HEK293 (cell line): ENCODE measurements around the gene BCL11B.

Experiments
- CTCF ChIA-PET: fragments of 350-600 bp; formaldehyde crosslinking; extraction: SDS; loops from one replicate; lab custom pipeline; 2021; ENCODE audit warnings: antibody characterized with exemption; lab: Yijun Ruan, JAX
- POLR2A ChIA-PET: fragments of 300-600 bp; formaldehyde crosslinking; extraction: SDS; loops from one replicate; lab custom pipeline; 2020; ENCODE audit warnings: antibody characterized with exemption, inconsistent platforms; lab: Yijun Ruan, JAX
- H3K27ac ChIP-seq: fragments of 200-500 bp; sonication (Bioruptor generic); 2 replicates; pipeline ENCODE4 v1.5.1; 2014; ENCODE audit warnings: low read depth, low read length, control low read depth, inconsistent platforms; ENCODE audit errors: extremely low read depth
- H3K36me3 ChIP-seq, 2 experiments: fragments of 200-500 bp in 1 of 2; sonication (Bioruptor generic) in 1 of 2; 1 replicate in 1 of 2; 2 replicates in 1 of 2; pipeline ENCODE4 v1.5.1; 2014 to 2017; ENCODE audit warnings: inconsistent platforms in 2 of 2, low read length in 2 of 2; ENCODE audit not compliant: control insufficient read depth in 2 of 2, insufficient read depth in 1 of 2
- H3K4me1 ChIP-seq: fragments of 200-500 bp; sonication (Bioruptor generic); 2 replicates; pipeline ENCODE4 v1.5.1; 2014; ENCODE audit warnings: mild to moderate bottlenecking, low read length, inconsistent platforms; ENCODE audit not compliant: control insufficient read depth, insufficient read depth
- H3K4me3 ChIP-seq: 2 replicates; pipeline ENCODE4 v1.5.1; 2011; ENCODE audit warnings: low read depth, mild to moderate bottlenecking, control low read depth, low read length, moderate library complexity
- H3K9me3 ChIP-seq: fragments of 200-500 bp; sonication (Bioruptor generic); 2 replicates; pipeline ENCODE4 v1.5.1; 2014; ENCODE audit warnings: low read depth, low read length, inconsistent platforms; ENCODE audit not compliant: control insufficient read depth, insufficient read depth
- PATZ1 ChIP-seq: fragments of 450-650 bp; formaldehyde crosslinking; IDR thresholded peaks from 2 replicates; pipeline ENCODE4 v1.5.1; 2016; ENCODE audit warnings: missing biosample characterization, missing genetic modification characterization
- RBAK ChIP-seq: fragments of 450-650 bp; formaldehyde crosslinking; IDR thresholded peaks from 2 replicates; pipeline ENCODE4 v1.5.1; 2016; ENCODE audit warnings: missing biosample characterization, missing genetic modification characterization
- SETDB1 ChIP-seq: IDR thresholded peaks from one replicate; pipeline ENCODE4 v1.6.1; 2017; ENCODE audit warnings: mild to moderate bottlenecking, low read length, moderate library complexity, mixed read lengths; ENCODE audit not compliant: insufficient read length
- ZBTB17 ChIP-seq: fragments of 450-650 bp; formaldehyde crosslinking; IDR thresholded peaks from 2 replicates; pipeline ENCODE4 v1.5.1; 2016; ENCODE audit warnings: missing biosample characterization, missing genetic modification characterization
- ZBTB8A ChIP-seq: fragments of 450-650 bp; formaldehyde crosslinking; IDR thresholded peaks from 2 replicates; pipeline ENCODE4 v1.5.1; 2016; ENCODE audit warnings: missing biosample characterization, missing genetic modification characterization
- ZNF114 ChIP-seq: fragments of 450-650 bp; formaldehyde crosslinking; IDR thresholded peaks from 2 replicates; pipeline ENCODE4 v1.5.0; 2017; ENCODE audit warnings: missing biosample characterization, missing genetic modification characterization
- ZNF157 ChIP-seq: fragments of 450-650 bp; formaldehyde crosslinking; IDR thresholded peaks from 2 replicates; pipeline ENCODE4 v1.5.1; 2016; ENCODE audit warnings: missing biosample characterization, missing genetic modification characterization
- ZNF221 ChIP-seq: fragments of 450-650 bp; formaldehyde crosslinking; IDR thresholded peaks from 2 replicates; pipeline ENCODE4 v1.5.1; 2017; ENCODE audit warnings: missing biosample characterization, missing genetic modification characterization, borderline replicate concordance
- ZNF248 ChIP-seq: fragments of 450-650 bp; formaldehyde crosslinking; IDR thresholded peaks from 2 replicates; pipeline ENCODE4 v1.5.1; 2017; ENCODE audit warnings: missing biosample characterization, missing genetic modification characterization
- ZNF302 ChIP-seq: fragments of 450-650 bp; formaldehyde crosslinking; IDR thresholded peaks from 2 replicates; pipeline ENCODE4 v1.5.1; 2016; ENCODE audit warnings: missing biosample characterization, missing genetic modification characterization, low read depth
- ZNF449 ChIP-seq: fragments of 450-650 bp; formaldehyde crosslinking; IDR thresholded peaks from 2 replicates; pipeline ENCODE4 v1.5.1; 2017; ENCODE audit warnings: missing biosample characterization, mild to moderate bottlenecking, missing genetic modification characterization, moderate library complexity
- ZNF501 ChIP-seq: fragments of 450-650 bp; formaldehyde crosslinking; IDR thresholded peaks from 2 replicates; pipeline ENCODE4 v1.5.1; 2016; ENCODE audit warnings: missing biosample characterization, missing genetic modification characterization
- ZNF558 ChIP-seq: fragments of 450-650 bp; formaldehyde crosslinking; IDR thresholded peaks from 2 replicates; pipeline ENCODE4 v1.5.1; 2016; ENCODE audit warnings: missing biosample characterization, missing genetic modification characterization
- TF ChIP-seq, protein P1 (sequence below): fragments of 450-650 bp; formaldehyde crosslinking; IDR thresholded peaks from 2 replicates; pipeline ENCODE4 v1.5.1; 2016; ENCODE audit warnings: missing biosample characterization, missing genetic modification characterization

Gene BCL11B

DNA sequence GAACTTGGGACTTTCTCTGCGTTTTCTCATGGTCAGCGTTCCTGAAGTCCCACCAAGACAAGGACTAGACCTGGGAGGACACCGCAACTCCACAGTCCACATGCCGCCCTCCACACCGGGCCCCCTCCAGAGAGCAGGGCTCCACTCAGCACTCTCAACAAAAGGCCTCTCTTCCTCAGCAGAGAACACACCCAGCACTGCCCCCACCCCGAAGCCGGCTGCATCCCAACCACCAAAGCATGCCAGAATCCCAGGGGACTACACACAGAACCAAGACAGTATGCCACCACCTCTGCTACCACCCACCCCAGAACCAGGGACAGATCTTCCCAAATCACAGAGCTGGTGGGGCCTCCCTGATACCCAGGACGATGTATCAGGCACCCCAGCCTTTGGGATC lies 88.3 kb downstream of the BCL11B start:
- H3K9me3 ChIP-seq, result no peaks in the 10 kb centered on the region
- no peaks in the 10 kb centered on the region for H3K36me3 ChIP-seq
- CTCF ChIA-PET, result no interaction called here

GRCh38 chr14:99183311-99183710 lies 88.7 kb downstream of the BCL11B start:
- Histone ChIP-seq H3K36me3 (no peaks in the 10 kb centered on the region), H3K27ac (no peak overlapping the region), H3K4me3 (no peak overlapping the region), H3K4me1 (peaks cover 9% of the 10 kb centered on the region; the same call in 1 of the 2 replicates), H3K9me3 (no peaks in the 10 kb centered on the region)
- ChIA-PET POLR2A (no interaction called here), CTCF (no interaction called here)
- TF ChIP-seq ZNF221 (tag by site-specific recombination), result no peak

More for the DNA sequence above, 88.3 kb downstream of the BCL11B start:
- POLR2A ChIA-PET, result no interaction called here
- Histone ChIP-seq H3K4me3 (no peak overlapping the region), H3K4me1 (peaks cover 8% of the 10 kb centered on the region; the same call in 1 of the 2 replicates), H3K27ac (no peak overlapping the region)
- no peak for TF ChIP-seq SETDB1
- no peak for TF ChIP-seq ZNF248 (tag by site-specific recombination)
- no peak for TF ChIP-seq ZNF302 (tag by site-specific recombination)
- TF ChIP-seq, protein P1, sequence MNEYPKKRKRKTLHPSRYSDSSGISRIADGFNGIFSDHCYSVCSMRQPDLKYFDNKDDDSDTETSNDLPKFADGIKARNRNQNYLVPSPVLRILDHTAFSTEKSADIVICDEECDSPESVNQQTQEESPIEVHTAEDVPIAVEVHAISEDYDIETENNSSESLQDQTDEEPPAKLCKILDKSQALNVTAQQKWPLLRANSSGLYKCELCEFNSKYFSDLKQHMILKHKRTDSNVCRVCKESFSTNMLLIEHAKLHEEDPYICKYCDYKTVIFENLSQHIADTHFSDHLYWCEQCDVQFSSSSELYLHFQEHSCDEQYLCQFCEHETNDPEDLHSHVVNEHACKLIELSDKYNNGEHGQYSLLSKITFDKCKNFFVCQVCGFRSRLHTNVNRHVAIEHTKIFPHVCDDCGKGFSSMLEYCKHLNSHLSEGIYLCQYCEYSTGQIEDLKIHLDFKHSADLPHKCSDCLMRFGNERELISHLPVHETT (tag by site-specific recombination), result no peak
- no peak for TF ChIP-seq ZBTB8A (tag by site-specific recombination)
- no peak for TF ChIP-seq ZNF157 (tag by site-specific recombination)
- no peak for TF ChIP-seq RBAK
- TF ChIP-seq PATZ1 (tag by site-specific recombination), result no peak

DNA sequence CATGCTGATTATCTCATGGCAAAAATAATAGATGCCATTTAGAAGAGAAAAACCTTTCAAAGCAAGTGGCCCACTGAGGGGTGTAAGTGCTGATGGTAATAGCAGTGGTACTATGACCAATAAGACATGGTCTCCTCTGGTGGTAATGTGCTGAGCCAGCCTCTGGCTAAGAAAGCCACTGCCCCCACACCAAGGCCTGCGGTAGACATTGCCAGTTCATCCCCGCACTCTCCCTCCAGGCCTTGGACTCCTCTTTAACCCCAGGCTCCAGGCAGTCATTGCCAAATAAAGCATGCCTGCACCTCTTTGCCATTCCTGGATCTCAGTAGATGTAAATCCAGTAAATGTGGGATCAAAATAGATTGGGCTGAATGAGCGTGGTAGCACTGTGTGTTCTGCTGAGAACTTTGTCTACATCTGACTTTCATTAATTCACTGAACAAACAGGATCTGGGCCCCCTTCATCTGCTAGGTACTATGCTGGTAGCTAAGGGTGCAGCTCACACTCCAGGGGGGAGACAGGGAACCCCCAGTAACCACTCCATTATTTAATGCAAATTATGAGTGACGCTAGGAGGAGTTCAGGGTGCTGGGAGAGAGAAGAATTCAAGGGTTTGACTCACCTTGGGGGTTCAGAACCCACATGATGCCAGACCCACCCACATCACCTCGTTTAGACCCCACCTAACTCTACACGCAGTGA lies 89.3 kb downstream of the BCL11B start:
- no peak overlapping the region for H3K27ac ChIP-seq
- H3K36me3 ChIP-seq, result no peaks in the 10 kb centered on the region
- ChIA-PET CTCF (no interaction called here), POLR2A (no interaction called here)
- H3K4me1 ChIP-seq, result peaks cover 4% of the 10 kb centered on the region; the same call in 1 of the 2 replicates
- H3K9me3 ChIP-seq, result no peaks in the 10 kb centered on the region
- TF ChIP-seq ZNF449 (tag by site-specific recombination), result no peak
- peak; percentile 57; the same call in 1 of the 2 replicates for TF ChIP-seq ZBTB17
- H3K4me3 ChIP-seq, result no peak overlapping the region

DNA sequence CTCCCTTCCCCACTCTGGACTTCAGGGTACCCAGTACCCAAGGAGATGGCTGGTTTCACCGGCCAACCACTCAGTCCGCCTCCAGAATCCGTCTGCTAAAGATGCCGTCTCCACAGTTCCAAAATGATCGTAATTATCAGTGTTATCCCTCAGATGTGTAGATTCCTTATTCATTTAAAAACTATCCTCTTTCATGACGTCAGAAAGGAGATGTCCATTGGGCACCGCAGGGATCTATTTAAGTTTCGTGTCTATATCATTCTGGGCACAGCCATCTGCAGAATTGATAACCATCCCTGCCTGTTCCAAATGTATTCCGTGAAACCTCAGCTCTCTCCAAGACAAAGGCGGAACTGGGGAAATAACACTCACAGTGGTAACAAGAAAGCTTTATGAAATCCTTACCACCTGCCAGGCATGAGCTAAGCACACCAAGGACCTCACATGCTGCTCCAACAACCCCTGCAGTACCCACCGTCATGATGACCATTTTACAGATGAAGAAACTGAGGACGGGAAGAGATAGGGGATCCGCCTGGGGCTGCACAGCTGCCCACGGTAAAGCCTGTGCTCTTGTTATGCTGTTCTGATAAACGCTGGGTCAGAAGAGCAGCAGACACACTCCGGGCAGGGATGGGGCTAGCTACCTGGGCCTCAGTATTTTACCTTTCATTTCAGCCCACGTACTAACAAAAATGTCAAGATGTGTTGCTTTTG lies 90.0 kb downstream of the BCL11B start:
- Histone ChIP-seq H3K4me1 (peaks cover 4% of the 10 kb centered on the region; the same call in 1 of the 2 replicates), H3K27ac (no peak overlapping the region), H3K36me3 (no peaks in the 10 kb centered on the region), H3K9me3 (no peaks in the 10 kb centered on the region), H3K4me3 (no peak overlapping the region)
- TF ChIP-seq ZNF114 (tag by site-specific recombination), result no peak
- no peak for TF ChIP-seq ZNF558 (tag by site-specific recombination)
- TF ChIP-seq ZNF501 (tag by site-specific recombination), result no peak
- ChIA-PET POLR2A (no interaction called here), CTCF (no interaction called here)
